Tibial artery (tissue), 4 donors: ENCODE results near the gene CFAP210.

Source experiments
- DNase-seq, 2 donors: peaks; one replicate each; pipeline ENCODE4 v3.0.0-alpha.2; 2019
- H3K27ac ChIP-seq, 2 donors: fragments of 200-600 bp; sonication (generic) in 1 of 2; 1 replicate in 1 of 2; 2 replicates in 1 of 2; pipeline ENCODE4 v1.5.1; 2018 to 2019; ENCODE audit warnings: mild to moderate bottlenecking in 1 of 2
- H3K27me3 ChIP-seq, 2 donors: fragments of 200-600 bp; sonication (generic) in 1 of 2; one replicate each; pipeline versions ENCODE4 v1.5.1 to v1.6.0; 2016 to 2019
- H3K36me3 ChIP-seq, 3 donors: fragments of 200-600 bp; sonication (generic) in 2 of 3; one replicate each; pipeline ENCODE4 v1.5.1; 2016 to 2019; ENCODE audit warnings: mild to moderate bottlenecking in 2 of 3
- H3K4me1 ChIP-seq, 4 donors: fragments of 200-600 bp; sonication (generic) in 2 of 4; 1 replicate in 3 of 4; 2 replicates in 1 of 4; pipeline ENCODE4 v1.5.1; 2016 to 2019
- H3K4me3 ChIP-seq, 2 donors: fragments of 200-600 bp; sonication (generic) in 1 of 2; 1 replicate in 1 of 2; 2 replicates in 1 of 2; pipeline ENCODE4 v1.5.1; 2018 to 2019; ENCODE audit warnings: mild to moderate bottlenecking in 2 of 2
- H3K9me3 ChIP-seq, 3 donors: fragments of 200-600 bp; sonication (generic) in 1 of 3; one replicate each; pipeline ENCODE4 v1.5.1; 2016 to 2019
- CTCF ChIP-seq, 2 experiments: fragments of 200-600 bp in 1 of 2; fragments of 450-650 bp in 1 of 2; IDR thresholded peaks; one replicate each; pipeline ENCODE4 v1.5.1; 2017 to 2019; ENCODE audit warnings: antibody characterized with exemption in 2 of 2, mild to moderate bottlenecking in 1 of 2, moderate library complexity in 1 of 2
- intact Hi-C: fragments of 100-400 bp; cut with DNase I; formaldehyde crosslinking; loops from one replicate; pipeline ENCODE4 v1.15.0; 2023; ENCODE audit warnings: low total_unique reads

The CFAP210 gene

GRCh38 chr2:169653636-169654035 is 40.6 kb downstream of the CFAP210 start:
- H3K36me3 ChIP-seq = no peaks in the 10 kb centered on the region
- no peak overlapping the region for H3K4me3 ChIP-seq
- H3K9me3 ChIP-seq = no peaks in the 10 kb centered on the region
- no peak for DNase-seq
- intact Hi-C loops = no loop called here
- H3K27ac ChIP-seq = no peak overlapping the region
- peaks cover 0 to 7% of the 10 kb centered on the region in 2 donors for H3K27me3 ChIP-seq
- TF ChIP-seq CTCF (IDR thresholded peaks at IDR 0.05) = no peak
- no peaks in the 10 kb centered on the region for H3K4me1 ChIP-seq

GRCh38 chr2:169649278-169649677 is 44.9 kb downstream of the CFAP210 start:
- TF ChIP-seq CTCF (IDR thresholded peaks at IDR 0.05) = no peak
- no peaks in the 10 kb centered on the region for H3K9me3 ChIP-seq
- DNase-seq = no peak
- no peak overlapping the region for H3K4me3 ChIP-seq
- peaks cover 0 to 7% of the 10 kb centered on the region in 2 donors for H3K27me3 ChIP-seq
- no peak overlapping the region for H3K27ac ChIP-seq
- H3K36me3 ChIP-seq = no peaks in the 10 kb centered on the region
- intact Hi-C loops = no loop called here
- H3K4me1 ChIP-seq = no peaks in the 10 kb centered on the region

- Histone ChIP-seq H3K27ac (no peak overlapping the region), H3K4me3 (no peak overlapping the region), H3K27me3 (peaks cover 0 to 3% of the 10 kb centered on the region in 2 donors), H3K36me3 (no peaks in the 10 kb centered on the region), H3K9me3 (no peaks in the 10 kb centered on the region), H3K4me1 (no peaks in the 10 kb centered on the region)
- intact Hi-C loops = no loop called here
- no peak for DNase-seq
- TF ChIP-seq CTCF (IDR thresholded peaks at IDR 0.05) = no peak
Observed at GRCh38 chr2:169647496-169647895, 46.7 kb downstream of the CFAP210 start.

GRCh38 chr2:169644173-169644572 is 50.0 kb downstream of the CFAP210 start:
- DNase-seq = no peak
- H3K36me3 ChIP-seq = no peaks in the 10 kb centered on the region
- no peak for TF ChIP-seq CTCF (IDR thresholded peaks at IDR 0.05)
- H3K4me3 ChIP-seq = no peak overlapping the region
- H3K27ac ChIP-seq = no peak overlapping the region
- no peaks in the 10 kb centered on the region for H3K9me3 ChIP-seq
- no peaks in the 10 kb centered on the region for H3K27me3 ChIP-seq
- no peaks in the 10 kb centered on the region for H3K4me1 ChIP-seq
- intact Hi-C loops = no loop called here

- Histone ChIP-seq H3K4me1 (no peaks in the 10 kb centered on the region), H3K9me3 (no peaks in the 10 kb centered on the region), H3K27me3 (no peaks in the 10 kb centered on the region), H3K4me3 (no peak overlapping the region), H3K36me3 (peaks cover 10 to 13% (median 12%) of the 10 kb centered on the region in 3 donors), H3K27ac (no peak overlapping the region)
- no peak for TF ChIP-seq CTCF (IDR thresholded peaks at IDR 0.05)
- intact Hi-C loops = no loop called here
- DNase-seq = no peak
Observed at GRCh38 chr2:169641464-169641863, 52.7 kb downstream of the CFAP210 start.

GRCh38 chr2:169640104-169640503 is 54.1 kb downstream of the CFAP210 start:
- Histone ChIP-seq H3K9me3 (no peaks in the 10 kb centered on the region), H3K27ac (no peak overlapping the region), H3K27me3 (no peaks in the 10 kb centered on the region), H3K4me1 (no peaks in the 10 kb centered on the region), H3K4me3 (no peak overlapping the region), H3K36me3 (peaks cover 23 to 25% (median 25%) of the 10 kb centered on the region in 3 donors)
- intact Hi-C loops = no loop called here
- no peak for DNase-seq
- no peak for TF ChIP-seq CTCF (IDR thresholded peaks at IDR 0.05)
